A673 (cell line): ENCODE results near the gene GLCCI1. TPM values are rescaled to one million over a fixed set of nuclear protein-coding genes. Genes with fewer than 3 reads are reported as not detected.
A peak's percentile ranks its signal among the peaks of the same experiment; 100 is the strongest.

Experiments used
- BruUV-seq: library from RNA; stranded (reverse); fragments of 400-500 nt; replicated peaks from 2 replicates; lab custom pipeline; 2021; lab: Mats Ljungman, UMichigan
- CTCF ChIA-PET: fragments of 300-600 bp; sonication (Branson Sonifier 250); formaldehyde crosslinking; loops from one replicate; lab custom pipeline; 2022; ENCODE audit warnings: antibody characterized with exemption; lab: Charles Lee
- POLR2A ChIA-PET: fragments of 300-600 bp; sonication (Branson Sonifier 250); formaldehyde crosslinking; loops from one replicate; lab custom pipeline; 2022; ENCODE audit warnings: antibody characterized with exemption; ENCODE audit not compliant: low non-redundant PET; lab: Charles Lee
- DNase-seq: peaks from one replicate; pipeline ENCODE4 v3.0.0-alpha.2; 2015; ENCODE audit warnings: low spot score
- H3K27ac ChIP-seq: fragments of 200-600 bp; sonication (generic); 2 replicates; pipeline ENCODE4 v1.5.1; 2016; ENCODE audit warnings: mixed run types, low read depth, mild to moderate bottlenecking, mixed read lengths, antibody characterized with exemption, low read length; ENCODE audit not compliant: poor library complexity, severe bottlenecking
- H3K27me3 ChIP-seq: fragments of 200-600 bp; sonication (generic); replicated peaks from 2 replicates; pipeline ENCODE4 v1.6.1; 2017; ENCODE audit warnings: mixed run types, low read depth, mild to moderate bottlenecking, mixed read lengths, antibody characterized with exemption, low read length; ENCODE audit not compliant: insufficient read depth, poor library complexity
- H3K36me3 ChIP-seq: fragments of 200-600 bp; sonication (generic); 2 replicates; pipeline ENCODE4 v1.6.1; 2016; ENCODE audit warnings: mixed run types, mild to moderate bottlenecking, mixed read lengths, antibody characterized with exemption, low read length; ENCODE audit not compliant: insufficient read depth, poor library complexity, severe bottlenecking
- H3K4me1 ChIP-seq: fragments of 200-600 bp; sonication (generic); 2 replicates; pipeline ENCODE4 v1.6.1; 2017; ENCODE audit warnings: mixed run types, mild to moderate bottlenecking, mixed read lengths, antibody characterized with exemption, low read length; ENCODE audit not compliant: insufficient read depth, poor library complexity, severe bottlenecking
- H3K4me3 ChIP-seq: fragments of 200-600 bp; sonication (generic); 2 replicates; pipeline ENCODE4 v1.5.1; 2016; ENCODE audit warnings: low read depth, mixed run types, mild to moderate bottlenecking, mixed read lengths, low read length; ENCODE audit not compliant: poor library complexity, severe bottlenecking
- H3K9me3 ChIP-seq: fragments of 200-600 bp; sonication (generic); 2 replicates; pipeline ENCODE4 v1.6.1; 2016; ENCODE audit warnings: mixed run types, low read depth, mild to moderate bottlenecking, mixed read lengths, antibody characterized with exemption, low read length; ENCODE audit not compliant: poor library complexity, severe bottlenecking
- CTCF ChIP-seq: fragments of 300-800, 200-600 bp; sonication (generic); conservative IDR thresholded peaks from 2 replicates; pipeline ENCODE4 v1.5.1; 2017; ENCODE audit warnings: low read depth, mild to moderate bottlenecking, antibody characterized with exemption, low read length, moderate library complexity, mixed read lengths
- EZH2 ChIP-seq: fragments of 200-600 bp; sonication (generic); IDR thresholded peaks from 2 replicates; pipeline ENCODE4 v1.6.1; 2017; ENCODE audit warnings: borderline replicate concordance, low read depth, mild to moderate bottlenecking, mixed read lengths, antibody characterized with exemption, low read length; ENCODE audit not compliant: poor library complexity, severe bottlenecking
- intact Hi-C: fragments of 100-400 bp; cut with micrococcal nuclease; formaldehyde crosslinking; loops from one replicate; pipeline ENCODE4 v1.10.0; 2022; ENCODE audit not compliant: unreplicated experiment
- total RNA-seq: library from RNA; stranded (reverse); gene quantifications from 2 replicates; pipeline ENCODE4 v1.2.3, GENCODE V29; 2021

Gene GLCCI1
- total RNA-seq, 1 experiment from 2014 or later: 6.9 TPM

- no peaks in the 10 kb centered on the region for H3K27me3 ChIP-seq
- intact Hi-C loops: no loop called here
- H3K4me3 ChIP-seq: no peak overlapping the region
- H3K9me3 ChIP-seq: no peaks in the 10 kb centered on the region
- no peaks in the 10 kb centered on the region for H3K36me3 ChIP-seq
- CTCF ChIA-PET: no interaction called here
- no peak overlapping the region for H3K27ac ChIP-seq
- BruUV-seq: no TSS peak
- POLR2A ChIA-PET: no interaction called here
- TF ChIP-seq CTCF: no peak
- TF ChIP-seq EZH2: no peak
- DNase-seq: peak; percentile 21
- H3K4me1 ChIP-seq: no peaks in the 10 kb centered on the region
Measured at GRCh38 chr7:8136051-8136730, 167.6 kb downstream of the GLCCI1 start.
